ENCODE measurements around the gene LAD1.
A peak's percentile ranks its signal among the peaks of the same experiment; 100 is the strongest.

LAD1 gene

GRCh38 chr1:201399018-201399351, at the start of gene LAD1:
Gene LAD1 (minus strand): TSS chr1:201399324. CDS start chr1:201399306, 18 bp downstream.
- peak within 1 kb of the TSS; percentile 72 for H3K27ac ChIP-seq
- no peak for TF ChIP-seq ZFX (IDR thresholded peaks at IDR 0.05; ENCODE audit: borderline replicate concordance)
- TF ChIP-seq CTCF (IDR thresholded peaks at IDR 0.05), result no peak

- H3K27ac ChIP-seq, result no peak overlapping the region
- TF ChIP-seq CTCF (IDR thresholded peaks at IDR 0.05) (peak; percentile 98), ZFX (IDR thresholded peaks at IDR 0.05; ENCODE audit: borderline replicate concordance) (no peak)
These were observed 49.1 kb upstream of the LAD1 start for GRCh38 chr1:201447903-201448871.

GRCh38 chr1:201445310-201445709, 46.2 kb upstream of the LAD1 start:
- H3K27ac ChIP-seq, result no peak overlapping the region
- TF ChIP-seq ZFX (IDR thresholded peaks at IDR 0.05; ENCODE audit: borderline replicate concordance) (no peak), CTCF (IDR thresholded peaks at IDR 0.05) (no peak)

GRCh38 chr1:201444792-201445191, 45.7 kb upstream of the LAD1 start:
- TF ChIP-seq CTCF (IDR thresholded peaks at IDR 0.05), result no peak
- H3K27ac ChIP-seq, result no peak overlapping the region

- TF ChIP-seq ZFX (IDR thresholded peaks at IDR 0.05; ENCODE audit: borderline replicate concordance) (no peak), CTCF (IDR thresholded peaks at IDR 0.05) (no peak)
- H3K27ac ChIP-seq, result no peak overlapping the region
These were observed 44.6 kb upstream of the LAD1 start for GRCh38 chr1:201443747-201444146.

GRCh38 chr1:201436969-201437368, 37.8 kb upstream of the LAD1 start:
- TF ChIP-seq CTCF (IDR thresholded peaks at IDR 0.05), result no peak
- TF ChIP-seq ZFX (IDR thresholded peaks at IDR 0.05; ENCODE audit: borderline replicate concordance), result no peak
- no peak overlapping the region for H3K27ac ChIP-seq

- no peak overlapping the region for H3K27ac ChIP-seq
- TF ChIP-seq CTCF (IDR thresholded peaks at IDR 0.05) (no peak), ZFX (IDR thresholded peaks at IDR 0.05; ENCODE audit: borderline replicate concordance) (no peak)
These were observed 37.3 kb upstream of the LAD1 start for GRCh38 chr1:201436393-201436792.

Data from 22Rv1 (cell line).